Camera-type eye (tissue), 1 donor: ENCODE measurements around the gene LACC1. TPM values are rescaled to one million over a fixed set of nuclear protein-coding genes. Genes with fewer than 3 reads are reported as not detected.

Source experiments
- total RNA-seq: library from RNA; depleted of rRNA; stranded (reverse); fragments of >200 nt; gene quantifications from one replicate; pipeline ENCODE4 v1.2.3, GENCODE V29; 2014

The LACC1 gene
- total RNA-seq: 5.9 TPM

DNA sequence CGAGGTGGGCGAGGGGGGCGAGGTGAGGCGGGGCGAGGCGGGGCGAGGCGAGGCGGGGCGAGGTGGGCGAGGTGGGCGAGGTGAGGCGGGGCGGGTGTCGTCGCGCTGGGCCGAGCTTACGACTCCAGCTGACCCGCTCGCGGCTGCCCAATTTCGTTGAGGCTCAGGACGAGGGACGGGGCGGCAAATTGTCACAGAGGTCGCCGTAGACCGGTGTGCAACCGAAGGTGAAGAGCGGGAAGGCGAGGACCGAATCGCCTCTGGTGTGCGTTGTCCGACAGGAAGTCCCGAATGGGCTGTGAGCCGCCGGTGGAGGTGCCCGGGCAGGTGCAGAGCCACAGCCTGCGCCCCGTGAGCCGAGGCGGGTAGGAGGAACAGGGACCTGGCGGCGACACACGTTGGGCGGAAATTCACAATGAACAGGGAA is at the start of gene LACC1:
LACC1 (plus strand) TSS at position 150 of the 427 bp plus-strand sequence. CDS start 1,082 bp downstream, outside the sequence.

DNA sequence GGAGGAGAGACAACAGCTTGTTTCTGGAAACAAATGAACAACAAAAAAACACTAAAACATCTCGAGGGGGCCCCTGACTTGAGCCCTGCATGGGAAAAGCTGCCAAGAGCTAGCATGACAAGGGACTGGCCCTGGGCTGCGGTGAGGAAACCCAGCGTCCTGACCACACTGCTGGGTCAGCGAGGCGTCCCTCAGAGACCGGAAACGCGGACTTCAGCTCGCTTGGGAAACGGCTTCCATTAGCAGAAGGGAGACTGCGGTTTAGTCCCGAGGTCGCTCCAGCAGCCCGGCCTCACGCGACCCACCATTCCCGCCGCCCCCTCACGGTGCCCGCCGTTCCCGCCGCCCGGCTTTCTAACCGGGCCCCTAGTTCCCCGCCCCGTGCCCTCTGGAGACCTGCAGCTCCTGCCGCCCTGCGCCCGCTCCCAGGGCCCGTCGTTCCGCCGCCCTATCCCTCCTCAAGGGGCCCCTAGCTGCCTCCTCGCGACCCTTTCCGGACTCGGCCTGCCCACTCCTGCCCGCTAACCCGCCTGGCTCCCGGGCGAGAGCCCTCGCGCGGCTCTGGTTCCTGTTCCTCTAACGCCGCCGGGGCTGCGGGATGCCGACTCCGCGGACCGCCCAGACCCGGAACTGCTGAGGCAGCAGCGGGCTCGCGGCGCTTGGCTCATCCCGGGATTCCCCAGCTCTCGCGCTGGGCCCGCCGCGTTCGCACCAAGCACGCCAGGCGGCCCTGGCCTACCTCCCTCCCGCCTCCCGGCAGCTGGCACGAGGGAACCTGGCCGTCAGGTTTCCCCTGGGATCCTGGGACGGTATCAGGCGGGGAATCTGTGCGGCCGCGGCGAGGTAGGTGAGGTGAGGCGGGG is 581 bp upstream of the LACC1 start, which contains the start of gene CCDC122:
CCDC122 (minus strand) TSS at position 849 of the 863 bp plus-strand sequence. CDS start 10,364 bp downstream, outside the sequence.

Other genes with a start within 250 kb of the LACC1 start
- gene ENOX1, start 92.9 kb upstream of the LACC1 start, total RNA-seq: 7.5 TPM
- 3.0 TPM for gene CCDC122, start 164 bp upstream of the LACC1 start, total RNA-seq